Thyroid gland (tissue), 4 donors: ENCODE measurements around the gene MYPN. TPM values are rescaled to one million over a fixed set of nuclear protein-coding genes. Genes with fewer than 3 reads are reported as not detected.
"Not testable (repeated sequence)": the region's sequence is repeated elsewhere in the genome, so short reads cannot be mapped to it uniquely, and the experiment has no call there.

Experiments used
- DNase-seq, 2 donors: peaks; one replicate each; pipeline ENCODE4 v3.0.0-alpha.2; 2019
- H3K27ac ChIP-seq, 3 donors: fragments of 200-600 bp; sonication (generic); 1 replicate in 2 of 3; 2 replicates in 1 of 3; pipeline ENCODE4 v1.5.1; 2016 to 2019; ENCODE audit warnings: mild to moderate bottlenecking in 1 of 3, moderate library complexity in 1 of 3
- H3K27me3 ChIP-seq: fragments of 200-600 bp; sonication (generic); one replicate; pipeline ENCODE4 v1.5.1; 2019
- H3K36me3 ChIP-seq, 2 donors: fragments of 200-600 bp; sonication (generic); one replicate each; pipeline ENCODE4 v1.5.1; 2016 to 2019
- H3K4me1 ChIP-seq, 2 donors: fragments of 200-600 bp; sonication (generic); one replicate each; pipeline ENCODE4 v1.5.1; 2017 to 2019
- H3K4me3 ChIP-seq, 3 donors: fragments of 200-600 bp; sonication (generic); replicated peaks in 1 of 3; 1 replicate in 2 of 3; 2 replicates in 1 of 3; pipeline ENCODE4 v1.5.1; 2016; ENCODE audit warnings: mild to moderate bottlenecking in 1 of 3
- H3K9me3 ChIP-seq: fragments of 200-600 bp; sonication (generic); one replicate; pipeline ENCODE4 v1.5.1; 2017
- CTCF ChIP-seq, 6 experiments: fragments of 200-600 bp in 3 of 6; fragments of 450-650 bp in 3 of 6; sonication (generic) in 3 of 6; IDR thresholded peaks; one replicate each; pipeline ENCODE4 v1.5.1; 2016 to 2019; ENCODE audit warnings: antibody characterized with exemption in 6 of 6, mild to moderate bottlenecking in 2 of 6, inconsistent platforms in 1 of 6, moderate library complexity in 1 of 6
- POLR2A ChIP-seq, 2 donors: fragments of 450-650 bp; IDR thresholded peaks; one replicate each; pipeline ENCODE4 v1.6.1; 2017; ENCODE audit warnings: antibody characterized with exemption in 2 of 2, mild to moderate bottlenecking in 2 of 2, moderate library complexity in 1 of 2
- WGBS, 2 donors: methylation state at CpG; one replicate each; pipeline ENCODE4 v1.1.5; 2017; 5-methylcytosine and 5-hydroxymethylcytosine counted together
- intact Hi-C: fragments of 100-400 bp; cut with DNase I; formaldehyde crosslinking; loops from one replicate; pipeline ENCODE4 v1.15.1; 2023
- total RNA-seq, 4 donors: library from RNA; depleted of rRNA; stranded (reverse); fragments of >200 nt; gene quantifications; one replicate each; pipeline ENCODE4 v1.2.3, GENCODE V29; 2016

MYPN gene
- total RNA-seq, 4 donors from 2014 or later, result 0.11 TPM; not detected in 3

- H3K27ac ChIP-seq, result peak within 1 kb of the TSS; percentile 91 to 99 (median 98)
- TF ChIP-seq CTCF (IDR thresholded peaks at IDR 0.05) (no peak), POLR2A (IDR thresholded peaks at IDR 0.05) (peak; percentile 41 to 82)
- peak within 1 kb of the TSS; percentile 84 to 95 (median 93) for H3K4me3 ChIP-seq
- 0% methylated on average over 30 to 32 of the region's 64 CpGs for WGBS, 2 donors
- H3K9me3 ChIP-seq, result no peaks in the 10 kb centered on the region
- H3K36me3 ChIP-seq, result no peaks in the 10 kb centered on the region
- DNase-seq, result peak; percentile 95
- H3K4me1 ChIP-seq, result peaks cover 13 to 36% of the 10 kb centered on the region in 2 donors
- H3K27me3 ChIP-seq, result peaks cover 3% of the 10 kb centered on the region
- intact Hi-C loops, result no loop called here
Observed at GRCh38 chr10:68074775-68075549, 34.3 kb upstream of the MYPN start, which contains the start of gene HERC4. TSS of gene HERC4 (minus strand) at chr10:68075283. CDS start at chr10:68073108, 2,175 bp downstream.

GRCh38 chr10:68075550-68076004 is 33.7 kb upstream of the MYPN start:
- intact Hi-C loops, result no loop called here
- Histone ChIP-seq H3K9me3 (no peaks in the 10 kb centered on the region), H3K36me3 (no peaks in the 10 kb centered on the region), H3K4me3 (no peak overlapping the region), H3K27ac (peak overlapping the region in 2 of 3 donors; percentile 77 to 99), H3K27me3 (peaks cover 3% of the 10 kb centered on the region), H3K4me1 (peaks cover 13 to 36% of the 10 kb centered on the region in 2 donors)
- 32% methylated on average over 3 of the region's 3 CpGs for WGBS, 2 donors
- no peak for DNase-seq
- no peak for TF ChIP-seq POLR2A (IDR thresholded peaks at IDR 0.05)

- H3K36me3 ChIP-seq, H3K27ac ChIP-seq, H3K27me3 ChIP-seq, H3K9me3 ChIP-seq, H3K4me3 ChIP-seq, intact Hi-C loops: not testable (repeated sequence)
- DNase-seq, result peak in 1 of 2 donors; percentile 11
- H3K4me1 ChIP-seq, result peaks cover 13 to 36% of the 10 kb centered on the region in 2 donors
- 97% methylated on average over 15 of the region's 15 CpGs for WGBS, 2 donors
Observed at GRCh38 chr10:68076081-68076480, 33.2 kb upstream of the MYPN start.

GRCh38 chr10:68077026-68077425 is 32.3 kb upstream of the MYPN start:
- no peak for DNase-seq
- 97% methylated on average over 5 of the region's 5 CpGs for WGBS, 2 donors
- no peaks in the 10 kb centered on the region for H3K9me3 ChIP-seq
- no peak overlapping the region for H3K27ac ChIP-seq
- H3K4me3 ChIP-seq, result no peak overlapping the region
- peaks cover 3% of the 10 kb centered on the region for H3K27me3 ChIP-seq
- intact Hi-C loops, result no loop called here
- no peak for TF ChIP-seq CTCF (IDR thresholded peaks at IDR 0.05)
- no peak for TF ChIP-seq POLR2A (IDR thresholded peaks at IDR 0.05)
- H3K36me3 ChIP-seq, result no peaks in the 10 kb centered on the region
- peaks cover 11 to 26% of the 10 kb centered on the region in 2 donors for H3K4me1 ChIP-seq

GRCh38 chr10:68079434-68079833 is 29.9 kb upstream of the MYPN start:
- Histone ChIP-seq H3K36me3 (no peaks in the 10 kb centered on the region), H3K27me3 (peaks cover 3% of the 10 kb centered on the region), H3K9me3 (no peaks in the 10 kb centered on the region), H3K4me3 (no peak overlapping the region), H3K27ac (no peak overlapping the region), H3K4me1 (peaks cover 0 to 5% of the 10 kb centered on the region in 2 donors)
- intact Hi-C loops, result no loop called here
- no peak for DNase-seq
- TF ChIP-seq POLR2A (IDR thresholded peaks at IDR 0.05) (no peak), CTCF (IDR thresholded peaks at IDR 0.05) (no peak)
- 84 to 100% methylated on average over 1 of the region's 1 CpG for WGBS, 2 donors

GRCh38 chr10:68080853-68081431 is 28.3 kb upstream of the MYPN start:
- 79 to 86% methylated on average over 5 of the region's 5 CpGs for WGBS, 2 donors
- intact Hi-C loops, result no loop called here

More at GRCh38 chr10:68080853-68081431, 28.3 kb upstream of the MYPN start:
- no peak for TF ChIP-seq POLR2A (IDR thresholded peaks at IDR 0.05)
- no peak for TF ChIP-seq CTCF (IDR thresholded peaks at IDR 0.05)
- Histone ChIP-seq H3K27me3 (peaks cover 3% of the 10 kb centered on the region), H3K4me3 (no peak overlapping the region), H3K9me3 (no peaks in the 10 kb centered on the region), H3K36me3 (no peaks in the 10 kb centered on the region), H3K27ac (no peak overlapping the region), H3K4me1 (no peaks in the 10 kb centered on the region)
- DNase-seq, result no peak
